IMR-90 (cell line): ENCODE results near the gene CARD16. TPM values are rescaled to one million over a fixed set of nuclear protein-coding genes. Genes with fewer than 3 reads are reported as not detected.

Source experiments
- ATAC-seq: fragments of 200-7000 bp; cut with Tn5 transposase; 2 replicates; pipeline ENCODE4 v1.9.1; 2020; ENCODE audit warnings: low read depth, mild to moderate bottlenecking, moderate library complexity
- BruUV-seq: library from RNA; stranded (reverse); fragments of 400-500 nt; replicated peaks from 2 replicates; lab custom pipeline; 2021; lab: Mats Ljungman, UMichigan
- CTCF ChIA-PET: fragments of 300-600 bp; formaldehyde crosslinking; extraction: SDS; loops from one replicate; lab custom pipeline; 2021; ENCODE audit warnings: antibody characterized with exemption; lab: Yijun Ruan, JAX
- POLR2A ChIA-PET: fragments of 300-600 bp; sonication (Branson Sonifier 250); formaldehyde crosslinking; loops from one replicate; lab custom pipeline; 2022; ENCODE audit warnings: antibody characterized with exemption; ENCODE audit not compliant: unreplicated experiment; lab: Charles Lee
- DNase-seq: peaks from one replicate; pipeline ENCODE4 v3.0.0; 2013
- H2AFZ ChIP-seq: replicated peaks from 2 replicates; pipeline ENCODE3; 2013; ENCODE audit warnings: low read length, mild to moderate bottlenecking; ENCODE audit not compliant: poor library complexity
- H2AK5ac ChIP-seq: 2 replicates; pipeline ENCODE4 v1.6.1; 2013; ENCODE audit warnings: low read depth, low read length, inconsistent platforms
- H2AK9ac ChIP-seq: replicated peaks from 2 replicates; pipeline ENCODE3; 2013; ENCODE audit warnings: mild to moderate bottlenecking, low read depth, low read length, moderate library complexity; ENCODE audit not compliant: poor library complexity
- H2BK120ac ChIP-seq: 2 replicates; pipeline ENCODE4 v1.6.1; 2013; ENCODE audit warnings: low read depth, low read length, inconsistent platforms
- H2BK15ac ChIP-seq: 3 replicates; pipeline ENCODE4 v1.6.1; 2013; ENCODE audit warnings: low read depth, low read length, inconsistent platforms
- H2BK20ac ChIP-seq: 2 replicates; pipeline ENCODE4 v1.6.1; 2013; ENCODE audit warnings: low read depth, mild to moderate bottlenecking, inconsistent platforms, low read length, moderate library complexity
- H2BK5ac ChIP-seq: 2 replicates; pipeline ENCODE4 v1.6.1; 2013; ENCODE audit warnings: mild to moderate bottlenecking, low read depth, low read length, inconsistent platforms; ENCODE audit not compliant: poor library complexity, severe bottlenecking
- H3K14ac ChIP-seq: replicated peaks from 2 replicates; pipeline ENCODE4 v1.6.1; 2013; ENCODE audit warnings: low read depth, low read length, inconsistent platforms
- H3K18ac ChIP-seq: 2 replicates; pipeline ENCODE4 v1.6.1; 2013; ENCODE audit warnings: low read depth, low read length, control low read depth
- H3K23ac ChIP-seq: 2 replicates; pipeline ENCODE4 v1.6.1; 2013; ENCODE audit warnings: low read depth, low read length, inconsistent platforms
- H3K27ac ChIP-seq: 2 replicates; pipeline ENCODE4 v1.5.1; 2013; ENCODE audit warnings: mild to moderate bottlenecking, control low read depth, low read length; ENCODE audit not compliant: insufficient read depth
- H3K27me3 ChIP-seq: 2 replicates; pipeline ENCODE4 v1.6.1; 2013; ENCODE audit warnings: low read length; ENCODE audit not compliant: control insufficient read depth, insufficient read depth
- H3K36me3 ChIP-seq: 2 replicates; pipeline ENCODE4 v1.6.1; 2013; ENCODE audit warnings: low read length, mixed read lengths; ENCODE audit not compliant: control insufficient read depth, insufficient read depth
- H3K4ac ChIP-seq: 2 replicates; pipeline ENCODE4 v1.6.1; 2013; ENCODE audit warnings: low read depth, low read length, inconsistent platforms
- H3K4me1 ChIP-seq: 2 replicates; pipeline ENCODE4 v1.6.1; 2013; ENCODE audit warnings: low read length, mixed read lengths; ENCODE audit not compliant: control insufficient read depth, insufficient read depth
- H3K4me2 ChIP-seq: 2 replicates; pipeline ENCODE4 v1.6.1; 2013; ENCODE audit warnings: low read depth, mild to moderate bottlenecking, control low read depth, low read length, moderate library complexity
- H3K4me3 ChIP-seq: 2 replicates; pipeline ENCODE4 v1.5.1; 2013; ENCODE audit warnings: low read depth, mild to moderate bottlenecking, control low read depth, low read length, moderate library complexity; ENCODE audit not compliant: insufficient read depth
- H3K56ac ChIP-seq: 2 replicates; pipeline ENCODE4 v1.6.1; 2013; ENCODE audit warnings: low read length, inconsistent platforms; ENCODE audit not compliant: insufficient read depth; ENCODE audit errors: extremely low read depth
- H3K79me1 ChIP-seq, 2 experiments: 2 replicates each; pipeline ENCODE4 v1.6.1; 2013; ENCODE audit warnings: low read length in 2 of 2, inconsistent platforms in 1 of 2, low read depth in 1 of 2
- H3K9ac ChIP-seq: 2 replicates; pipeline ENCODE4 v1.6.1; 2013; ENCODE audit warnings: low read depth, low read length, control low read depth
- H3K9me1 ChIP-seq: 2 replicates; pipeline ENCODE4 v1.6.1; 2013; ENCODE audit warnings: low read length, inconsistent platforms; ENCODE audit not compliant: insufficient read depth
- H3K9me3 ChIP-seq: 2 replicates; pipeline ENCODE4 v1.6.1; 2013; ENCODE audit warnings: low read length; ENCODE audit not compliant: control insufficient read depth, insufficient read depth
- H4K20me1 ChIP-seq: 2 replicates; pipeline ENCODE4 v1.6.1; 2013; ENCODE audit warnings: low read length, inconsistent platforms; ENCODE audit not compliant: insufficient read depth
- H4K5ac ChIP-seq: 2 replicates; pipeline ENCODE4 v1.6.1; 2013; ENCODE audit warnings: mild to moderate bottlenecking, low read depth, low read length, control low read depth
- H4K8ac ChIP-seq, 2 experiments: 2 replicates each; pipeline ENCODE4 v1.6.1; 2013; ENCODE audit warnings: low read depth in 2 of 2, low read length in 2 of 2, control low read depth in 1 of 2, inconsistent platforms in 1 of 2
- H4K91ac ChIP-seq: 2 replicates; pipeline ENCODE4 v1.6.1; 2013; ENCODE audit warnings: low read depth, low read length, inconsistent platforms; ENCODE audit not compliant: insufficient read depth
- BHLHE40 ChIP-seq: fragments of 150-350 bp; IDR thresholded peaks from 2 replicates; pipeline ENCODE4 v1.6.1; 2016; ENCODE audit warnings: mild to moderate bottlenecking, low read depth, low read length
- FOS ChIP-seq: fragments of 150-350 bp; IDR thresholded peaks from 2 replicates; pipeline ENCODE4 v1.6.1; 2016; ENCODE audit warnings: low read depth, low read length
- MAFK ChIP-seq: IDR thresholded peaks from 2 replicates; pipeline ENCODE4 v1.6.1; 2012; ENCODE audit warnings: low read depth, low read length, improper control_type of control experiment
- RCOR1 ChIP-seq: IDR thresholded peaks from 2 replicates; pipeline ENCODE4 v1.6.1; 2012; ENCODE audit warnings: mild to moderate bottlenecking, low read length, improper control_type of control experiment; ENCODE audit not compliant: insufficient replicate concordance
- RFX5 ChIP-seq: IDR thresholded peaks from 2 replicates; pipeline ENCODE4 v1.8.0; 2012; ENCODE audit warnings: low read depth, mild to moderate bottlenecking, low read length, moderate library complexity
- SMC3 ChIP-seq: fragments of 150-350 bp; IDR thresholded peaks from 2 replicates; pipeline ENCODE4 v1.6.1; 2016; ENCODE audit warnings: low read depth, mild to moderate bottlenecking, antibody characterized with exemption, low read length, moderate library complexity
- WGBS, 2 experiments: methylation state at CpG; one replicate each; pipeline versions ENCODE4 v1.1.5 to v1.1.7; 2013; ENCODE audit warnings: missing lambda C conversion rate in 2 of 2; ENCODE audit not compliant: insufficient read length in 1 of 2; ENCODE audit errors: extremely low coverage in 2 of 2; 5-methylcytosine and 5-hydroxymethylcytosine counted together
- dilution Hi-C: fragments of 300-500 bp; cut with HindIII; formaldehyde crosslinking; loops from one replicate; pipeline ENCODE4 v1.14.3; 2018; ENCODE audit warnings: low sequenced_read_pairs; ENCODE audit not compliant: unreplicated experiment
- in situ Hi-C: fragments of 300-500 bp; cut with MboI; formaldehyde crosslinking; loops from 3 replicates; pipeline ENCODE4 v1.14.3; 2019; ENCODE audit warnings: low sequenced_read_pairs, inconsistent platforms, mixed read lengths
- intact Hi-C: fragments of 100-400 bp; cut with micrococcal nuclease; formaldehyde crosslinking; loops from 2 replicates; pipeline ENCODE4 v1.10.0; 2022
- polyA plus RNA-seq, 3 experiments: library from polyadenylated mRNA; depleted of rRNA; stranded (reverse); fragments of >200 nt; gene quantifications; 2 replicates each; pipeline ENCODE4 v1.2.3, GENCODE V29; 2012; ENCODE audit warnings: low replicate concordance in 1 of 3
- total RNA-seq: library from RNA; depleted of rRNA; stranded (reverse); fragments of >200 nt; gene quantifications from 2 replicates; pipeline ENCODE4 v1.2.3, GENCODE V29; 2012
- TF ChIP-seq, protein P1 (sequence below): conservative IDR thresholded peaks from 2 replicates; pipeline ENCODE4 v1.5.1; 2012; ENCODE audit warnings: mild to moderate bottlenecking, low read depth, low read length, improper control_type of control experiment
- TF ChIP-seq, protein P2 (sequence below): fragments of 150-350 bp; IDR thresholded peaks from 2 replicates; pipeline ENCODE4 v1.6.1; 2016; ENCODE audit warnings: low read depth, mild to moderate bottlenecking, low read length, moderate library complexity, borderline replicate concordance

CARD16 gene
- total and polyA plus RNA-seq, 2 of the 4 experiments (the other 2 are of a cell fraction): 7.9 to 29.2 TPM

DNA sequence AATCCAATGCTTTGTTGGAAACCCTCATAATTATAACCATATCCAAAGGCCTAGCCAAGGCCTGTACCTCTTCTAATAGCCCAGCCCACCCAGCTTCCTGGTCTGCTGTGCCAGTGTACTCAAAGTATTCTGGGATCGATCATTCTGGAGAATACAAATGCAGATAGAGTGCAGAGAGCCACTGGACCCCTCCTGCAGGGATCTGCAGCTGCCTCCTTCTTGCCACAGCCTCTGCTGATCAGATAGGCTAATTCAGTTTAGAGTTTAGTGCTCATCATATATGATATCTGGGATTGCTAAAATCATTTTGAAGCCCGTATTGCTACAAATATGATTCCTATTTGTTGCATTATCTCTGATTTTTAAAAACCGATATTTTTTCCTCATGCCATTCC, 39.7 kb downstream of the CARD16 start:
- H2AFZ ChIP-seq: peak overlapping the region; percentile 52
- H4K20me1 ChIP-seq: no peaks in the 10 kb centered on the region
- peak overlapping the region; percentile 70 for H3K4ac ChIP-seq
- no peak overlapping the region for H3K4me2 ChIP-seq
- H3K79me1 ChIP-seq: no peaks in the 10 kb centered on the region
- no peak for TF ChIP-seq RCOR1
- no peak for TF ChIP-seq RFX5
- TF ChIP-seq, protein P1, sequence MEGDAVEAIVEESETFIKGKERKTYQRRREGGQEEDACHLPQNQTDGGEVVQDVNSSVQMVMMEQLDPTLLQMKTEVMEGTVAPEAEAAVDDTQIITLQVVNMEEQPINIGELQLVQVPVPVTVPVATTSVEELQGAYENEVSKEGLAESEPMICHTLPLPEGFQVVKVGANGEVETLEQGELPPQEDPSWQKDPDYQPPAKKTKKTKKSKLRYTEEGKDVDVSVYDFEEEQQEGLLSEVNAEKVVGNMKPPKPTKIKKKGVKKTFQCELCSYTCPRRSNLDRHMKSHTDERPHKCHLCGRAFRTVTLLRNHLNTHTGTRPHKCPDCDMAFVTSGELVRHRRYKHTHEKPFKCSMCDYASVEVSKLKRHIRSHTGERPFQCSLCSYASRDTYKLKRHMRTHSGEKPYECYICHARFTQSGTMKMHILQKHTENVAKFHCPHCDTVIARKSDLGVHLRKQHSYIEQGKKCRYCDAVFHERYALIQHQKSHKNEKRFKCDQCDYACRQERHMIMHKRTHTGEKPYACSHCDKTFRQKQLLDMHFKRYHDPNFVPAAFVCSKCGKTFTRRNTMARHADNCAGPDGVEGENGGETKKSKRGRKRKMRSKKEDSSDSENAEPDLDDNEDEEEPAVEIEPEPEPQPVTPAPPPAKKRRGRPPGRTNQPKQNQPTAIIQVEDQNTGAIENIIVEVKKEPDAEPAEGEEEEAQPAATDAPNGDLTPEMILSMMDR: no peak
- no peak for TF ChIP-seq MAFK
- no peak for TF ChIP-seq SMC3
- no peak for TF ChIP-seq BHLHE40
- TF ChIP-seq, protein P2, sequence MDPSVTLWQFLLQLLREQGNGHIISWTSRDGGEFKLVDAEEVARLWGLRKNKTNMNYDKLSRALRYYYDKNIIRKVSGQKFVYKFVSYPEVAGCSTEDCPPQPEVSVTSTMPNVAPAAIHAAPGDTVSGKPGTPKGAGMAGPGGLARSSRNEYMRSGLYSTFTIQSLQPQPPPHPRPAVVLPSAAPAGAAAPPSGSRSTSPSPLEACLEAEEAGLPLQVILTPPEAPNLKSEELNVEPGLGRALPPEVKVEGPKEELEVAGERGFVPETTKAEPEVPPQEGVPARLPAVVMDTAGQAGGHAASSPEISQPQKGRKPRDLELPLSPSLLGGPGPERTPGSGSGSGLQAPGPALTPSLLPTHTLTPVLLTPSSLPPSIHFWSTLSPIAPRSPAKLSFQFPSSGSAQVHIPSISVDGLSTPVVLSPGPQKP: no peak
- TF ChIP-seq FOS: no peak
- peak overlapping the region; percentile 87 for H2BK20ac ChIP-seq
- H4K8ac ChIP-seq: peak overlapping the region in 1 of 2 experiments; percentile 71; a peak in 1 of 4 replicates
- no peaks in the 10 kb centered on the region for H3K27me3 ChIP-seq
- no peak overlapping the region for H3K56ac ChIP-seq
- in situ Hi-C loops: no loop called here
- peak overlapping the region; percentile 91 for H2BK120ac ChIP-seq
- peak overlapping the region; percentile 45 for H4K91ac ChIP-seq
- dilution Hi-C loops: no loop called here
- DNase-seq (no peak), ATAC-seq (peak; percentile 69)
- WGBS, 2 experiments: 100% methylated on average over 1 of the region's 3 CpGs; no CpG with 5 or more reads in 1 of the 2 experiments
- ChIA-PET CTCF (no interaction called here), POLR2A (no interaction called here)
- H2BK15ac ChIP-seq: peak overlapping the region; percentile 46; the same call in 1 of the 3 replicates
- H3K36me3 ChIP-seq: no peaks in the 10 kb centered on the region
- H3K27ac ChIP-seq: peak overlapping the region; percentile 50; the same call in 1 of the 2 replicates
- no peaks in the 10 kb centered on the region for H3K9me3 ChIP-seq
- BruUV-seq: no TSS peak
- H3K4me1 ChIP-seq: peaks cover 2% of the 10 kb centered on the region
- no peak overlapping the region for H3K4me3 ChIP-seq
- no peak overlapping the region for H3K9ac ChIP-seq
- H2AK5ac ChIP-seq: no peak overlapping the region
- H3K9me1 ChIP-seq: no peaks in the 10 kb centered on the region; the same call in 1 of the 2 replicates
- intact Hi-C loops: no loop called here
- H4K5ac ChIP-seq: peak overlapping the region; percentile 56; the same call in 1 of the 2 replicates
- H3K14ac ChIP-seq: peak overlapping the region; percentile 67; the same call in 1 of the 2 replicates
- no peak overlapping the region for H2BK5ac ChIP-seq
- peak overlapping the region; percentile 63; the same call in 1 of the 2 replicates for H3K18ac ChIP-seq
- H2AK9ac ChIP-seq: peak overlapping the region; percentile 79
- H3K23ac ChIP-seq: peak overlapping the region; percentile 65; the same call in 1 of the 2 replicates
